HG03565 (cell line): Measurements from ENCODE around the gene HSPA2.
"Not testable (repeated sequence)": the region's sequence is repeated elsewhere in the genome, so short reads cannot be mapped to it uniquely, and the experiment has no call there.

Source experiments
- ATAC-seq: cut with Tn5 transposase; IDR thresholded peaks from one replicate; pipeline ENCODE4 v1.9.1; 2021; ENCODE audit warnings: mild to moderate bottlenecking, moderate library complexity; ENCODE audit not compliant: unreplicated experiment

Gene HSPA2

GRCh38 chr14:64558216-64558615, 17.7 kb downstream of the HSPA2 start:
- ATAC-seq = not testable (repeated sequence)

GRCh38 chr14:64561631-64562030, 21.1 kb downstream of the HSPA2 start:
- ATAC-seq = no peak

- ATAC-seq = no peak
Measured at GRCh38 chr14:64562436-64562835, 21.9 kb downstream of the HSPA2 start.

GRCh38 chr14:64563696-64564095, 23.2 kb downstream of the HSPA2 start:
- no peak for ATAC-seq

- no peak for ATAC-seq
Measured at GRCh38 chr14:64566651-64567122, 26.1 kb downstream of the HSPA2 start.

- ATAC-seq = no peak
Measured at GRCh38 chr14:64569138-64569631, 28.6 kb downstream of the HSPA2 start.

GRCh38 chr14:64569646-64570045, 29.1 kb downstream of the HSPA2 start:
- not testable (repeated sequence) for ATAC-seq

GRCh38 chr14:64572386-64573104, 32.0 kb downstream of the HSPA2 start:
- no peak for ATAC-seq

- no peak for ATAC-seq
Measured at GRCh38 chr14:64573109-64573508, 32.6 kb downstream of the HSPA2 start.

- no peak for ATAC-seq
Measured at GRCh38 chr14:64574371-64575107, 34.0 kb downstream of the HSPA2 start.

GRCh38 chr14:64577211-64577610, 36.7 kb downstream of the HSPA2 start:
- ATAC-seq = no peak

GRCh38 chr14:64580467-64580866, 39.9 kb downstream of the HSPA2 start:
- no peak for ATAC-seq

GRCh38 chr14:64581363-64581762, 40.8 kb downstream of the HSPA2 start:
- ATAC-seq = no peak

GRCh38 chr14:64581817-64582216, 41.3 kb downstream of the HSPA2 start:
- no peak for ATAC-seq

GRCh38 chr14:64584190-64584589, 43.6 kb downstream of the HSPA2 start:
- no peak for ATAC-seq

GRCh38 chr14:64591809-64592208, 51.3 kb downstream of the HSPA2 start:
- no peak for ATAC-seq
